Fibroblast of pulmonary artery (primary cell): ENCODE results near the gene IGF2BP3.

ENCODE experiments used
- DNase-seq: peaks from one replicate; pipeline ENCODE4 v3.0.0-alpha.2; 2010; ENCODE audit warnings: low read depth
- H3K4me3 ChIP-seq: replicated peaks from 2 replicates; pipeline ENCODE4 v1.5.1; 2011; ENCODE audit warnings: low read depth, mild to moderate bottlenecking, control low read depth, low read length, moderate library complexity
- TF ChIP-seq, protein P1 (sequence below): IDR thresholded peaks from 2 replicates; pipeline ENCODE4 v1.5.1; 2011; ENCODE audit warnings: mild to moderate bottlenecking, control low read depth, low read length, inconsistent platforms; ENCODE audit errors: missing control alignments

Gene IGF2BP3

DNA sequence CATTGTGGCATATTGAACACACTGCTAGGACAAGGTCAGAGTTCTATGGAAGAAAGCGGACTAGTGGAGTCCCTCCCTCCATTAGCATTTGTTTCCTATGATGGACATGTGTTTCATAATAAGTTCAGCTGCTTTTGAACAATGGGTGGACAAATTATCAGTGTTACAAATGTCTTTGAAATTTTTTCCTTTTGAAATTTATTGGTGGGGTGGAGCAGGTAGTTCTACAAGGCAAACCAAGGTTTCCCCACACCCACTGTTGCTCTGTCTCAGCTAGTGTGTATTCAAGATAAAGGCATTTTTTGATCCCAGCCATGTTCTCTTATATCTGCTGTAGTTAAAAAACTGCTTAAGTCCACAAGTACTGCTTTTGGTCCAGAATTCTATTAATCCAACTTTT is 91.3 kb downstream of the IGF2BP3 start:
- no peak for DNase-seq
- TF ChIP-seq, protein P1, sequence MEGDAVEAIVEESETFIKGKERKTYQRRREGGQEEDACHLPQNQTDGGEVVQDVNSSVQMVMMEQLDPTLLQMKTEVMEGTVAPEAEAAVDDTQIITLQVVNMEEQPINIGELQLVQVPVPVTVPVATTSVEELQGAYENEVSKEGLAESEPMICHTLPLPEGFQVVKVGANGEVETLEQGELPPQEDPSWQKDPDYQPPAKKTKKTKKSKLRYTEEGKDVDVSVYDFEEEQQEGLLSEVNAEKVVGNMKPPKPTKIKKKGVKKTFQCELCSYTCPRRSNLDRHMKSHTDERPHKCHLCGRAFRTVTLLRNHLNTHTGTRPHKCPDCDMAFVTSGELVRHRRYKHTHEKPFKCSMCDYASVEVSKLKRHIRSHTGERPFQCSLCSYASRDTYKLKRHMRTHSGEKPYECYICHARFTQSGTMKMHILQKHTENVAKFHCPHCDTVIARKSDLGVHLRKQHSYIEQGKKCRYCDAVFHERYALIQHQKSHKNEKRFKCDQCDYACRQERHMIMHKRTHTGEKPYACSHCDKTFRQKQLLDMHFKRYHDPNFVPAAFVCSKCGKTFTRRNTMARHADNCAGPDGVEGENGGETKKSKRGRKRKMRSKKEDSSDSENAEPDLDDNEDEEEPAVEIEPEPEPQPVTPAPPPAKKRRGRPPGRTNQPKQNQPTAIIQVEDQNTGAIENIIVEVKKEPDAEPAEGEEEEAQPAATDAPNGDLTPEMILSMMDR, result no peak
- no peak overlapping the region for H3K4me3 ChIP-seq

DNA sequence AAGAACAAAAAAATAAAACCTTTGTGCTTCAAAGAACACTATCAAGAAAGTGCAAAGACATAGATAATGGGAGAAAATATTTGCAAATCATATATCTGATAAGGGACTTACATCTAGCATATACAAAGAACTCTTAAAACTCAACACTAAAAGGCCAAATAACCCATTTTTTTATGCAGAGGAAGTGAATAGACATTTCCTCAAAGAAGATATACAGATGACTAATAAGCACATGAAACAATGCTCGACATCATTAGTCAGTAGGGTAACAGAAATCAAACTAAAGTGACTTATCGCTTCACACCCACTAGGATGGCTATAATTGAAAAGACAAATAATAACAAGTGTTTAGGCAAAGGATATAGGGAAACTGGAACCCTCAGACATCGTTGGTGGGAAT is 93.2 kb downstream of the IGF2BP3 start:
- DNase-seq, result peak; percentile 58
- TF ChIP-seq, protein P1, result no peak
- H3K4me3 ChIP-seq, result no peak overlapping the region

DNA sequence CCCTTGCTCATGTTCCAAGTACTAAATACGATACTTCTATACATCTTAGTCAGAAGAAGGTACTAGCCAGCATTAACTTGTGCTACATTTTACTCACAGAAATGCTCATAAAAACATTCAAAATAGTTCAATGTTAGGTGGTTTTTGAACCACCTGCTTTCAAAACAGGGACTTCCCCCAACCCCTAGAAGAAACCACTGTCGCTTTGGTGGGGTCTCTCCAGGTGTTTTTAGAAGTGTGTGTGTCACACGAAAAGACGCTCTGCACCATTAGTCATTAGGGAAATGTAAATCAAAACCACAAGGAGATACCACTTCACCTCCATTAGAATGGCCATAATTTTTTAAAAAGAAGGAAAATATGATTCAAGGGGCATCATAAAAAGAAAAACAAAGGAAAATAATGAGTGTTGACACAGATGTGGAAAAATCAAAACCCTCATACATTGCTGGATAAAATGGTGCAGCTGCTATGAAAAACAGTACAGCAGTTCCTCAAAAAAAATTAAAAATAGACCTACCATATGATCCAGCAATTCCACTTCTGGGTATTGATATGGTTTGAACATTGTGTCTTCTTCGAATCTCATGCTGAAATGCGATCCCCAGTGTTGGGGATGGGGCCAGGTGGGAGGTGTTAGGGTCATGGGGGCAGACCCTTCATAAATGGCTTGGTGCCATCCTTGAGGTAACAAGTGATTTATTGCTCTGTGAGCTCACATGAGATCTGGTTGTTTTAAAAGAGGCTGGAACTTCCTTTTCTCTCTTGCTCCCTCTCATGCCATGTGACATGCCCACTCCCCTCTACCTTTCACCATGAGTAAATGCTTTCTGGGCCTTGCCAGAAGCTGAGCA is 96.9 kb downstream of the IGF2BP3 start:
- no peak overlapping the region for H3K4me3 ChIP-seq
- DNase-seq, result peak; percentile 47
- TF ChIP-seq, protein P1, result no peak

DNA sequence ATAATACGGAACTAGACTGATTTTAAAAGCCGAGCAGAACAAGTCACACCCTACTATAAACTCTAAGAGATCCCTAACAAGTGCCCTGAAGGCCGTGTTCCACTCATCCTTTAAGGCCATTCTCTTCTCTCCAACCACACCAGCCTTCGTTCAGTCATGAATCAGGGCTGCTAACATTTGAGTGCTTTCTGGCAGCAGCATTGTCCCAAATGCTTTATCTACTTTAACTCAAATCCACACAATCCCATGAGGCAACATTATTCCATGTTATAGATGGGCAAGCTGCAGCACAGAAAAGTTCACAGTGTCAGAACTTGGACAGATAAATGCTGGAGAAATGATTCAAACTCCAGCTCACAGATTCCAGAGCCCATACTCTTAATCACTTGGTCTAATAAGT is 97.7 kb downstream of the IGF2BP3 start:
- no peak for DNase-seq
- TF ChIP-seq, protein P1, result no peak
- H3K4me3 ChIP-seq, result no peak overlapping the region

DNA sequence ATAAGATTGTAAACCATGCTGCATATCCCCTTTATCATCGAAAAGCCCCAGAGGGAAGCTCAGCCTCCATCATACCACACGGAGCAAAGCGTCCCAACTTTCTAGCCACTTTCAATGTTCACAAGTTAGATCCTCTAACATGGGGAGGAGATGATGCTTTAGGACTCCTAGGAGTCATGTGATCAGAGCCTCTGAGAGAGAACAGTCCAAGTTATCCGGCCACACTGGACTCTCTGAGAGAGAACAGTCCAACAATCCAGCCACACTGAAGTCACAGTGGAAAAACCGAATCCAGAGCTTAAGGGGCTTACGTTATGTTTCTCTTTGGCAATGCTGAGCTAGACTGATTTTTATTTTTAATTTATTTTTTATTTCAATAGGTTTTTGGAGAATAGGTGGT is 98.6 kb downstream of the IGF2BP3 start:
- TF ChIP-seq, protein P1, result no peak
- H3K4me3 ChIP-seq, result no peak overlapping the region
- DNase-seq, result no peak

DNA sequence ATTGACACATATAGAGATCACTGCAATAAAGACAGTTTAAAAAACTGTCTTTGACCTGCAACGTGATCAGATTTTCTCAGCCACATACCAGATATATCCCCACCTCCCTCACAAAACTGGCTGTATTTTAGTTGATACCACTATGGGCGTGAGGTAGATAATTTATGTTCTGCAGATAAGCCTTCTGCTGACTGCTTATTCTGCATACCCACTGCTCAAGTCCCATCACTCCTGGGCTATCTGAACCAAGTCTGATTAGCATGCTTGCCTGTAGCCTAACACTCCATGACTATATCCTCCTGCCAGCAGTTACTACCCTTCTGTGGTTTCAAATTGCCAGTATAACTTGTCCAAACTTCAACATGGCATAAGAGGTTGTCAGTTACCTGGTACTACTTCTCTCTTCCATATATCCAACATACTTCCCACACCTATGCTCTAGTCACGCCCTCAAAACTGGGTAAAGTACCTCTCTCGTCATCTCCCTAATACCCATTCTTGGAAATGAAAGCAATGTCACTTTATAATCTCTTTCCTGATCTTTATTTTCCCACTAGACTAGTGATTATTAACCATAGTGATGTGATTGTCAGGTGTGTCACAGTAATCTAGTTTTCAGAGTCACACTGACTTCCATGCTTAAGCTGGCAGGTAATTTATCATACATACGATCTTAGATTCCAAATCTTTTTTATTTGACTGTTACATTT is 100.4 kb downstream of the IGF2BP3 start:
- DNase-seq, result no peak
- TF ChIP-seq, protein P1, result no peak
- H3K4me3 ChIP-seq, result no peak overlapping the region
